Endothelial cell of umbilical vein (primary cell): Measurements from ENCODE around the gene UTS2.

Experiments
- CTCF ChIP-seq, 2 donors: IDR thresholded peaks; 1 replicate in 1 of 2; 2 replicates in 1 of 2; pipeline ENCODE4 v1.5.1; 2011; ENCODE audit warnings: low read length in 2 of 2, mild to moderate bottlenecking in 2 of 2, moderate library complexity in 2 of 2, control low read depth in 1 of 2, inconsistent platforms in 1 of 2, low read depth in 1 of 2; ENCODE audit not compliant: insufficient read depth in 1 of 2; ENCODE audit errors: extremely low read depth in 1 of 2
- EZH2 ChIP-seq: IDR thresholded peaks from 2 replicates; pipeline ENCODE4 v1.6.1; 2012; ENCODE audit warnings: borderline replicate concordance, low read depth, mild to moderate bottlenecking, moderate library complexity, low read length, inconsistent platforms; ENCODE audit not compliant: severe bottlenecking
- GATA2 ChIP-seq: IDR thresholded peaks from 2 replicates; pipeline ENCODE4 v1.7.0; 2011; ENCODE audit warnings: low read depth, mild to moderate bottlenecking, moderate library complexity, mixed read lengths, low read length; ENCODE audit not compliant: insufficient read length, insufficient read depth
- JUN ChIP-seq: IDR thresholded peaks from 2 replicates; pipeline ENCODE4 v1.6.1; 2011; ENCODE audit warnings: borderline replicate concordance, low read depth; ENCODE audit not compliant: insufficient read length, insufficient read depth
- MAX ChIP-seq: IDR thresholded peaks from 2 replicates; pipeline ENCODE4 v1.6.1; 2011; ENCODE audit not compliant: insufficient read depth, insufficient read length
- POLR2A ChIP-seq: IDR thresholded peaks from 2 replicates; pipeline ENCODE4 v1.6.1; 2012; ENCODE audit warnings: low read depth, mild to moderate bottlenecking, control low read depth, low read length
- POLR2AphosphoS5 ChIP-seq: IDR thresholded peaks from 2 replicates; pipeline ENCODE4 v1.6.1; 2012; ENCODE audit warnings: low read depth, mild to moderate bottlenecking, control low read depth, low read length, moderate library complexity; ENCODE audit not compliant: insufficient read depth

GRCh38 chr1:7869136-7869920, 16.5 kb upstream of the UTS2 start:
- TF ChIP-seq CTCF (IDR thresholded peaks at IDR 0.05; ENCODE audit: extremely low read depth in 1 of 2, insufficient read depth in 1 of 2, low read depth in 1 of 2, low read length in 2 of 2) (no peak), JUN (no peak), POLR2AphosphoS5 (no peak), POLR2A (no peak), MAX (no peak), GATA2 (no peak), EZH2 (no peak)
